Fibroblast of peridontal ligament (primary cell): ENCODE measurements around the gene DIAPH1.
A peak's percentile ranks its signal among the peaks of the same experiment; 100 is the strongest.

Experiments used
- DNase-seq: peaks from one replicate; pipeline ENCODE4 v3.0.0-alpha.2; 2010; ENCODE audit errors: extremely low read depth

DIAPH1 gene

GRCh38 chr5:141506381-141507155 is 112.2 kb downstream of the DIAPH1 start:
- no peak for DNase-seq

GRCh38 chr5:141504216-141504615 is 114.6 kb downstream of the DIAPH1 start:
- no peak for DNase-seq

- DNase-seq = no peak
Observed at GRCh38 chr5:141503681-141504080, 115.1 kb downstream of the DIAPH1 start.

- DNase-seq = no peak
Observed at GRCh38 chr5:141501761-141502160, 117.0 kb downstream of the DIAPH1 start.

GRCh38 chr5:141496038-141496437 is 122.8 kb downstream of the DIAPH1 start:
- no peak for DNase-seq

GRCh38 chr5:141495453-141495811 is 123.4 kb downstream of the DIAPH1 start:
- DNase-seq = no peak

GRCh38 chr5:141494761-141495452 is 123.9 kb downstream of the DIAPH1 start:
- DNase-seq = no peak

GRCh38 chr5:141493500-141494422 is 125.0 kb downstream of the DIAPH1 start:
- DNase-seq = peak; percentile 39

- DNase-seq = no peak
Observed at GRCh38 chr5:141492168-141492885, 126.5 kb downstream of the DIAPH1 start.

GRCh38 chr5:141491323-141492167 is 127.3 kb downstream of the DIAPH1 start:
- no peak for DNase-seq

GRCh38 chr5:141490771-141491170 is 128.0 kb downstream of the DIAPH1 start:
- DNase-seq = no peak

- no peak for DNase-seq
Observed at GRCh38 chr5:141490271-141490670, 128.5 kb downstream of the DIAPH1 start.

- DNase-seq = no peak
Observed at GRCh38 chr5:141489841-141490240, 129.0 kb downstream of the DIAPH1 start.

GRCh38 chr5:141488591-141489561 is 129.9 kb downstream of the DIAPH1 start, which contains the start of gene PCDHGC5:
Gene PCDHGC5, plus strand, starts transcription at chr5:141489081. Its CDS starts 160 bp downstream, at chr5:141489241.
- DNase-seq = peak; percentile 73

GRCh38 chr5:141487131-141487530 is 131.7 kb downstream of the DIAPH1 start:
- DNase-seq = no peak

GRCh38 chr5:141486091-141486490 is 132.7 kb downstream of the DIAPH1 start:
- DNase-seq = no peak

GRCh38 chr5:141485321-141486055 is 133.3 kb downstream of the DIAPH1 start:
- DNase-seq = no peak

GRCh38 chr5:141484641-141485311 is 134.0 kb downstream of the DIAPH1 start, which contains the start of gene PCDHGC4:
Gene PCDHGC4, plus strand, starts transcription at chr5:141485030. Its CDS starts 144 bp downstream, at chr5:141485174.
- DNase-seq = no peak
